Prostate gland (tissue), 2 donors: ENCODE measurements around the gene NRCAM.

Source experiments
- CTCF ChIP-seq, 4 experiments: fragments of 200-600 bp in 2 of 4; fragments of 450-650 bp in 2 of 4; sonication (generic) in 2 of 4; IDR thresholded peaks; 1 replicate in 3 of 4; 2 replicates in 1 of 4; pipeline ENCODE4 v1.5.1; 2016 to 2019; ENCODE audit warnings: antibody characterized with exemption in 4 of 4, mild to moderate bottlenecking in 2 of 4, moderate library complexity in 2 of 4
- POLR2A ChIP-seq: fragments of 450-650 bp; IDR thresholded peaks from one replicate; pipeline ENCODE4 v1.6.1; 2016; ENCODE audit warnings: antibody characterized with exemption, mild to moderate bottlenecking

- no peak for TF ChIP-seq CTCF (IDR thresholded peaks at IDR 0.05)
- TF ChIP-seq POLR2A, result no peak
Observed at GRCh38 chr7:108197371-108198091, 258.7 kb downstream of the NRCAM start.
